Aortic smooth muscle cell (primary cell): ENCODE measurements around the gene PIK3CB. TPM values are rescaled to one million over a fixed set of nuclear protein-coding genes. Genes with fewer than 3 reads are reported as not detected.

Experiments used
- total RNA-seq: library from RNA; depleted of rRNA; stranded (reverse); fragments of >200 nt; gene quantifications from 2 replicates; pipeline ENCODE4 v1.2.3, GENCODE V29; 2014

Gene PIK3CB
- 7.9 and 13.2 TPM in 2 replicates for total RNA-seq

GRCh38 chr3:138834596-138835396 is at the start of gene PIK3CB:
TSS of gene PIK3CB (minus strand) at chr3:138834928. CDS start at chr3:138759343, 75,585 bp downstream.

GRCh38 chr3:138608322-138609135 is 226.2 kb downstream of the PIK3CB start, which contains the start of gene FAIM:
TSS of gene FAIM (plus strand) at chr3:138608771. CDS start at chr3:138619727, 10,956 bp downstream.

Other genes with a start within 250 kb of the PIK3CB start
- gene CEP70, start 240.7 kb downstream of the PIK3CB start, total RNA-seq: 19.6 and 20.0 TPM in 2 replicates
- gene FAIM, start 226.2 kb downstream of the PIK3CB start, total RNA-seq: 14.4 and 18.0 TPM in 2 replicates
- gene FOXL2, start 112.2 kb upstream of the PIK3CB start, total RNA-seq: not detected in 2 replicates
- gene FOXL2NB, start 112.3 kb upstream of the PIK3CB start, total RNA-seq: not detected in 2 replicates
- gene PRR23A, start 171.3 kb upstream of the PIK3CB start, total RNA-seq: not detected in 2 replicates
- not detected in 2 replicates for gene PRR23B, start 186.0 kb upstream of the PIK3CB start, total RNA-seq
- not detected in 2 replicates for gene PRR23C, start 210.0 kb upstream of the PIK3CB start, total RNA-seq